Smooth muscle cell (in vitro differentiated cells): Measurements from ENCODE around the gene DYSF. TPM values are rescaled to one million over a fixed set of nuclear protein-coding genes. Genes with fewer than 3 reads are reported as not detected.

ENCODE experiments used
- DNase-seq: peaks from one replicate; lab custom pipeline; 2025; ENCODE audit not compliant: unreplicated experiment; lab: John Stamatoyannopoulos, UW
- H2AFZ ChIP-seq: fragments of 200-600 bp; sonication (generic); 2 replicates; pipeline ENCODE4 v1.6.0; 2016; ENCODE audit warnings: antibody characterized with exemption, low read depth, mild to moderate bottlenecking
- H3F3A ChIP-seq: fragments of 200-600 bp; sonication (generic); 2 replicates; pipeline ENCODE4 v1.6.0; 2017; ENCODE audit warnings: antibody characterized with exemption, low read depth
- H3K27ac ChIP-seq: fragments of 200-600 bp; sonication (generic); 2 replicates; pipeline ENCODE4 v1.5.1; 2016; ENCODE audit warnings: low read depth, mild to moderate bottlenecking
- H3K27me3 ChIP-seq: fragments of 200-600 bp; sonication (generic); 2 replicates; pipeline ENCODE4 v1.6.1; 2016; ENCODE audit warnings: low read depth, mild to moderate bottlenecking
- H3K36me3 ChIP-seq: fragments of 200-600 bp; sonication (generic); 2 replicates; pipeline ENCODE4 v1.5.1; 2016; ENCODE audit warnings: low read depth
- H3K4me1 ChIP-seq: fragments of 200-600 bp; sonication (generic); 2 replicates; pipeline ENCODE4 v1.5.1; 2016; ENCODE audit warnings: low read depth
- H3K4me2 ChIP-seq: fragments of 200-600 bp; sonication (generic); 2 replicates; pipeline ENCODE4 v1.6.0; 2016; ENCODE audit warnings: mild to moderate bottlenecking
- H3K4me3 ChIP-seq: fragments of 200-600 bp; sonication (generic); 2 replicates; pipeline ENCODE4 v1.5.1; 2016; ENCODE audit warnings: mild to moderate bottlenecking
- H3K79me2 ChIP-seq: fragments of 200-600 bp; sonication (generic); 2 replicates; pipeline ENCODE4 v1.6.0; 2016; ENCODE audit warnings: low read depth, mild to moderate bottlenecking
- H3K9ac ChIP-seq: fragments of 200-600 bp; sonication (generic); 2 replicates; pipeline ENCODE4 v1.6.0; 2016; ENCODE audit warnings: low read depth
- H3K9me3 ChIP-seq: fragments of 200-600 bp; sonication (generic); replicated peaks from 2 replicates; pipeline ENCODE4 v1.5.1; 2016; ENCODE audit warnings: low read depth
- H4K20me1 ChIP-seq: fragments of 200-600 bp; sonication (generic); 2 replicates; pipeline ENCODE4 v1.6.0; 2016; ENCODE audit warnings: low read depth
- WGBS: methylation state at CpG from one replicate; pipeline ENCODE4 v1.1.7; 2016; ENCODE audit warnings: low lambda C conversion rate; 5-methylcytosine and 5-hydroxymethylcytosine counted together
- polyA plus RNA-seq: library from polyadenylated mRNA; unstranded; fragments of >200 nt; fragmentation: Nextera tagmentation; extraction: Ambion mirVana; gene quantifications from 2 replicates; pipeline ENCODE4 v1.2.1, GENCODE V29; 2016
- total RNA-seq: library from RNA; depleted of rRNA; stranded (reverse); fragments of >200 nt; gene quantifications from 2 replicates; pipeline ENCODE4 v1.2.3, GENCODE V29; 2014
- TF ChIP-seq, protein P1 (sequence below): fragments of 200-600 bp; sonication (generic); IDR thresholded peaks from 2 replicates; pipeline ENCODE4 v1.5.1; 2017; ENCODE audit warnings: borderline replicate concordance, mild to moderate bottlenecking, antibody characterized with exemption; ENCODE audit not compliant: insufficient read depth, poor library complexity, severe bottlenecking

Gene DYSF
- total and polyA plus RNA-seq, 2 experiments from 2014 or later, result 0.64 to 1.6 TPM

- no peak overlapping the region for H3K4me3 ChIP-seq
These were observed 151.8 kb downstream of the DYSF start for GRCh38 chr2:71605173-71605641.

DNA sequence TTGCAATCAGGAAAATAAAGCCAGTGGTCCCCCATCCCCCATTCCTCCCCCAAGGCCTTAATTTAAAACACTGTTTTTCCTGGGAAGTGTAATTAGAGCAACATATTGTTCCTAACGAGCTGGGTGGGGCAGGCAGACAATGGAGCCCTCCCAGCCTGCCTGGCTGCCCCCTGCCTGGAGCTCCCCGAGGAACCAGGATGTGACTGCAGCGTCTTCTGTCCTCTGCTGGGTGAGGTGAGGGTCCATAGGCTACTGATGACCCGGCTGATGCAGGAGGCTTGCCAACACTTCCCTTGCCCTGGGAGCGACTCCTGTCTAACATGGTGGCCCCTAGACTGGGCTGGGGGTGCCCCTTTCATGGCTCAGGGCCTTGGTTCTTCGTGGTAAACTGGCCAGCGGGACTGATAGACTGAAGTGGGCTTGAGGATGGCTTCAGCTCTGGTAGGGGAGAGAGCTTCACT, 152.4 kb downstream of the DYSF start:
- Histone ChIP-seq H2AFZ (no peak overlapping the region), H3K27me3 (no peaks in the 10 kb centered on the region), H3K9me3 (no peaks in the 10 kb centered on the region), H3K9ac (no peak overlapping the region), H3K4me2 (no peak overlapping the region), H3K4me1 (peaks cover 5% of the 10 kb centered on the region), H3K27ac (no peak overlapping the region), H3F3A (no peaks in the 10 kb centered on the region), H4K20me1 (no peaks in the 10 kb centered on the region), H3K36me3 (no peaks in the 10 kb centered on the region), H3K4me3 (no peak overlapping the region), H3K79me2 (no peaks in the 10 kb centered on the region)
- DNase-seq, result no peak
- TF ChIP-seq, protein P1, sequence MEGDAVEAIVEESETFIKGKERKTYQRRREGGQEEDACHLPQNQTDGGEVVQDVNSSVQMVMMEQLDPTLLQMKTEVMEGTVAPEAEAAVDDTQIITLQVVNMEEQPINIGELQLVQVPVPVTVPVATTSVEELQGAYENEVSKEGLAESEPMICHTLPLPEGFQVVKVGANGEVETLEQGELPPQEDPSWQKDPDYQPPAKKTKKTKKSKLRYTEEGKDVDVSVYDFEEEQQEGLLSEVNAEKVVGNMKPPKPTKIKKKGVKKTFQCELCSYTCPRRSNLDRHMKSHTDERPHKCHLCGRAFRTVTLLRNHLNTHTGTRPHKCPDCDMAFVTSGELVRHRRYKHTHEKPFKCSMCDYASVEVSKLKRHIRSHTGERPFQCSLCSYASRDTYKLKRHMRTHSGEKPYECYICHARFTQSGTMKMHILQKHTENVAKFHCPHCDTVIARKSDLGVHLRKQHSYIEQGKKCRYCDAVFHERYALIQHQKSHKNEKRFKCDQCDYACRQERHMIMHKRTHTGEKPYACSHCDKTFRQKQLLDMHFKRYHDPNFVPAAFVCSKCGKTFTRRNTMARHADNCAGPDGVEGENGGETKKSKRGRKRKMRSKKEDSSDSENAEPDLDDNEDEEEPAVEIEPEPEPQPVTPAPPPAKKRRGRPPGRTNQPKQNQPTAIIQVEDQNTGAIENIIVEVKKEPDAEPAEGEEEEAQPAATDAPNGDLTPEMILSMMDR, result no peak
- WGBS, result 88% methylated on average over 7 of the region's 7 CpGs

More at GRCh38 chr2:71605173-71605641, 151.8 kb downstream of the DYSF start:
- Histone ChIP-seq H3K4me1 (peaks cover 5% of the 10 kb centered on the region), H3K4me2 (no peak overlapping the region), H4K20me1 (no peaks in the 10 kb centered on the region), H3K27ac (no peak overlapping the region), H2AFZ (no peak overlapping the region), H3F3A (no peaks in the 10 kb centered on the region), H3K79me2 (no peaks in the 10 kb centered on the region), H3K9ac (no peak overlapping the region), H3K9me3 (no peaks in the 10 kb centered on the region), H3K27me3 (no peaks in the 10 kb centered on the region), H3K36me3 (no peaks in the 10 kb centered on the region)
- no peak for DNase-seq
- 76% methylated on average over 9 of the region's 9 CpGs for WGBS
- TF ChIP-seq, protein P1, result no peak

DNA sequence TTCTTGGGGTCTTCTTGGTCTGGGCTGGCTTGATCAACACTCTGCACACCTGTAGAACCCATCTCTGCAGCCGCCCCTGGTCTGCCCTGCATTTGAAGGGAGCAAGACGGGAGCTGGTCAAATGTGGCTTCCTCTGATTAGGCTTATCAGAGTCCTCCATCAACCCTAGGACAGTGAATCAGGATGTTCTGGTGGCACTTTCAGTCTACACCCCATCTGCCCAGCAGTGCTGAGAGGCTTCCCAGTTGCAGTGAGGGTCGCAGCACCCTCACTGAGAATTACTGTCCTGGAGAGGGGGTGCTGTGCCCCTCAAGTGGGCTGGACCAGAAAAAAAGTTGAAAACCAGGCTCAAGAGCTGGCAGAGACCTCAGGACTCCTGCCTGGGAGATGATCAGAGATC, 152.9 kb downstream of the DYSF start:
- WGBS, result 96% methylated on average over 3 of the region's 3 CpGs

More for the DNA sequence above, 152.9 kb downstream of the DYSF start:
- no peak overlapping the region for H2AFZ ChIP-seq
- H3K79me2 ChIP-seq, result no peaks in the 10 kb centered on the region
- no peaks in the 10 kb centered on the region for H3F3A ChIP-seq
- H3K4me2 ChIP-seq, result no peak overlapping the region
- no peaks in the 10 kb centered on the region for H4K20me1 ChIP-seq
- no peaks in the 10 kb centered on the region for H3K27me3 ChIP-seq
- TF ChIP-seq, protein P1, result no peak
- no peak overlapping the region for H3K27ac ChIP-seq
- no peak overlapping the region for H3K9ac ChIP-seq
- H3K4me1 ChIP-seq, result peaks cover 5% of the 10 kb centered on the region
- no peaks in the 10 kb centered on the region for H3K36me3 ChIP-seq
- no peak for DNase-seq
- H3K9me3 ChIP-seq, result no peaks in the 10 kb centered on the region
- no peak overlapping the region for H3K4me3 ChIP-seq
